Body of pancreas (tissue), 4 donors: Measurements from ENCODE around the gene CR2.

Experiments used
- POLR2A ChIP-seq, 3 donors: fragments of 450-650 bp; IDR thresholded peaks; one replicate each; pipeline ENCODE4 v1.6.1; 2016; ENCODE audit warnings: antibody characterized with exemption in 3 of 3, mild to moderate bottlenecking in 2 of 3
- TF ChIP-seq, protein P1 (sequence below), 7 experiments: fragments of 450-650 bp in 4 of 7; fragments of 200-600 bp in 3 of 7; sonication (generic) in 3 of 7; IDR thresholded peaks; one replicate each; pipeline ENCODE4 v1.5.1; 2016 to 2019; ENCODE audit warnings: antibody characterized with exemption in 7 of 7

DNA sequence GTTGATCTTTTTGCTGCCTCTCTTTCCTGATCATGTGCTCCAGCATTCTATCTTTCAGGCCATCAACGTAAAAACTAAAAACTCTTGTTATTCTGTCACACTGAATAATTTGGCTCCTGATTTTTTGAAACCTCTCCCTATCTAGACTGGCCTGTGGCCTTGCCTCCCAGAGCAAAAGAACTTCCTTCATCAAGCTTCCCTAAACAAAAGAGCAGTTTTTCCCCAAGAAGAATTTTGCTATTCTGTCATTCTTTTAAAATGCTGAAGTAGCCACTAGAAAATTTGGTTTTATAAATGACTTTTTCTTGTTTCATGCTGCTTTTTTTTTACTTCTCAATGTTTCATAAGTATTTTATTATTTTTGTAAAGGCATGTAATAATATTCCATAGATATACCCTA lies 37.1 kb upstream of the CR2 start:
- TF ChIP-seq, protein P1, sequence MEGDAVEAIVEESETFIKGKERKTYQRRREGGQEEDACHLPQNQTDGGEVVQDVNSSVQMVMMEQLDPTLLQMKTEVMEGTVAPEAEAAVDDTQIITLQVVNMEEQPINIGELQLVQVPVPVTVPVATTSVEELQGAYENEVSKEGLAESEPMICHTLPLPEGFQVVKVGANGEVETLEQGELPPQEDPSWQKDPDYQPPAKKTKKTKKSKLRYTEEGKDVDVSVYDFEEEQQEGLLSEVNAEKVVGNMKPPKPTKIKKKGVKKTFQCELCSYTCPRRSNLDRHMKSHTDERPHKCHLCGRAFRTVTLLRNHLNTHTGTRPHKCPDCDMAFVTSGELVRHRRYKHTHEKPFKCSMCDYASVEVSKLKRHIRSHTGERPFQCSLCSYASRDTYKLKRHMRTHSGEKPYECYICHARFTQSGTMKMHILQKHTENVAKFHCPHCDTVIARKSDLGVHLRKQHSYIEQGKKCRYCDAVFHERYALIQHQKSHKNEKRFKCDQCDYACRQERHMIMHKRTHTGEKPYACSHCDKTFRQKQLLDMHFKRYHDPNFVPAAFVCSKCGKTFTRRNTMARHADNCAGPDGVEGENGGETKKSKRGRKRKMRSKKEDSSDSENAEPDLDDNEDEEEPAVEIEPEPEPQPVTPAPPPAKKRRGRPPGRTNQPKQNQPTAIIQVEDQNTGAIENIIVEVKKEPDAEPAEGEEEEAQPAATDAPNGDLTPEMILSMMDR (IDR thresholded peaks at IDR 0.05): no peak
- TF ChIP-seq POLR2A (IDR thresholded peaks at IDR 0.05): no peak
